Peyer's patch (tissue), 4 donors: ENCODE measurements around the gene CHRD. TPM values are rescaled to one million over a fixed set of nuclear protein-coding genes. Genes with fewer than 3 reads are reported as not detected.

ENCODE experiments used
- DNase-seq, 3 donors: peaks; one replicate each; pipeline ENCODE4 v3.0.0-alpha.2; 2017 to 2019
- H3K27ac ChIP-seq, 4 donors: fragments of 200-600 bp; sonication (generic); one replicate each; pipeline ENCODE4 v1.5.1; 2016 to 2019
- H3K27me3 ChIP-seq, 2 donors: fragments of 200-600 bp; sonication (generic); one replicate each; pipeline ENCODE4 v1.5.1; 2019
- H3K36me3 ChIP-seq, 3 donors: fragments of 200-600 bp; sonication (generic); one replicate each; pipeline ENCODE4 v1.5.1; 2016 to 2019
- H3K4me1 ChIP-seq, 4 donors: fragments of 200-600 bp; sonication (generic); one replicate each; pipeline ENCODE4 v1.5.1; 2016 to 2019
- H3K4me3 ChIP-seq, 4 donors: fragments of 200-600 bp; sonication (generic); 1 replicate in 3 of 4; 2 replicates in 1 of 4; pipeline ENCODE4 v1.5.1; 2016 to 2019; ENCODE audit warnings: mild to moderate bottlenecking in 1 of 4
- H3K9me3 ChIP-seq, 4 donors: fragments of 200-600 bp; sonication (generic); one replicate each; pipeline ENCODE4 v1.5.1; 2016 to 2019; ENCODE audit warnings: mild to moderate bottlenecking in 1 of 4
- CTCF ChIP-seq, 6 experiments: fragments of 450-650 bp in 4 of 6; fragments of 200-600 bp in 2 of 6; sonication (generic) in 1 of 6; IDR thresholded peaks; one replicate each; pipeline ENCODE4 v1.5.1; 2017 to 2019; ENCODE audit warnings: antibody characterized with exemption in 6 of 6, mild to moderate bottlenecking in 3 of 6, moderate library complexity in 1 of 6
- POLR2A ChIP-seq, 2 donors: fragments of 450-650 bp; IDR thresholded peaks; one replicate each; pipeline ENCODE4 v1.5.1; 2017; ENCODE audit warnings: antibody characterized with exemption in 2 of 2, mild to moderate bottlenecking in 2 of 2, moderate library complexity in 2 of 2
- total RNA-seq, 4 donors: library from RNA; depleted of rRNA; stranded (reverse); fragments of >200 nt; gene quantifications; one replicate each; pipeline ENCODE4 v1.1.0, GENCODE V29; 2016

CHRD gene
- total RNA-seq, 4 donors from 2014 or later = 0.53 to 17.3 (median 4.4) TPM

GRCh38 chr3:184389935-184390528, 10.2 kb downstream of the CHRD start:
- DNase-seq = no peak
- H3K27me3 ChIP-seq = no peaks in the 10 kb centered on the region
- TF ChIP-seq CTCF (IDR thresholded peaks at IDR 0.05) (no peak), POLR2A (IDR thresholded peaks at IDR 0.05) (no peak)
- no peaks in the 10 kb centered on the region for H3K36me3 ChIP-seq
- H3K4me1 ChIP-seq = no peaks in the 10 kb centered on the region
- H3K4me3 ChIP-seq = no peak overlapping the region
- H3K9me3 ChIP-seq = no peaks in the 10 kb centered on the region
- no peak overlapping the region for H3K27ac ChIP-seq

GRCh38 chr3:184391266-184391665, 11.4 kb downstream of the CHRD start:
- no peaks in the 10 kb centered on the region for H3K27me3 ChIP-seq
- H3K9me3 ChIP-seq = no peaks in the 10 kb centered on the region
- H3K4me3 ChIP-seq = no peak overlapping the region
- H3K27ac ChIP-seq = no peak overlapping the region
- TF ChIP-seq POLR2A (IDR thresholded peaks at IDR 0.05) (no peak), CTCF (IDR thresholded peaks at IDR 0.05) (no peak)
- no peak for DNase-seq
- no peaks in the 10 kb centered on the region for H3K36me3 ChIP-seq
- no peaks in the 10 kb centered on the region for H3K4me1 ChIP-seq

- H3K4me3 ChIP-seq = no peak overlapping the region
- no peaks in the 10 kb centered on the region for H3K9me3 ChIP-seq
- H3K4me1 ChIP-seq = no peaks in the 10 kb centered on the region
- DNase-seq = no peak
- H3K27ac ChIP-seq = no peak overlapping the region
- no peaks in the 10 kb centered on the region for H3K36me3 ChIP-seq
- H3K27me3 ChIP-seq = no peaks in the 10 kb centered on the region
- TF ChIP-seq CTCF (IDR thresholded peaks at IDR 0.05) (no peak), POLR2A (IDR thresholded peaks at IDR 0.05) (no peak)
Observed at GRCh38 chr3:184395320-184395660, 15.4 kb downstream of the CHRD start.

GRCh38 chr3:184399410-184399809, 19.6 kb downstream of the CHRD start:
- Histone ChIP-seq H3K4me1 (no peaks in the 10 kb centered on the region), H3K27ac (no peak overlapping the region), H3K36me3 (no peaks in the 10 kb centered on the region), H3K4me3 (no peak overlapping the region), H3K9me3 (no peaks in the 10 kb centered on the region), H3K27me3 (no peaks in the 10 kb centered on the region)
- TF ChIP-seq CTCF (IDR thresholded peaks at IDR 0.05) = no peak
- TF ChIP-seq POLR2A (IDR thresholded peaks at IDR 0.05) = no peak
- no peak for DNase-seq

GRCh38 chr3:184405075-184406030, 25.5 kb downstream of the CHRD start:
- no peaks in the 10 kb centered on the region for H3K27me3 ChIP-seq
- no peaks in the 10 kb centered on the region for H3K36me3 ChIP-seq
- no peak overlapping the region for H3K27ac ChIP-seq
- TF ChIP-seq CTCF (IDR thresholded peaks at IDR 0.05) (no peak), POLR2A (IDR thresholded peaks at IDR 0.05) (no peak)
- DNase-seq = no peak
- no peaks in the 10 kb centered on the region for H3K4me1 ChIP-seq
- H3K4me3 ChIP-seq = no peak overlapping the region
- H3K9me3 ChIP-seq = no peaks in the 10 kb centered on the region
